Esophagus (tissue), 2 donors: ENCODE results near the gene HTR1D. TPM values are rescaled to one million over a fixed set of nuclear protein-coding genes. Genes with fewer than 3 reads are reported as not detected.

Source experiments
- H3K27ac ChIP-seq, 2 donors: one replicate each; pipeline ENCODE4 v1.5.1; 2013; ENCODE audit warnings: low read depth in 2 of 2, mild to moderate bottlenecking in 2 of 2, inconsistent platforms in 1 of 2, low read length in 1 of 2, moderate library complexity in 1 of 2
- H3K27me3 ChIP-seq, 2 donors: one replicate each; pipeline ENCODE4 v1.6.1; 2013; ENCODE audit warnings: low read length in 2 of 2, control low read depth in 1 of 2, mild to moderate bottlenecking in 1 of 2; ENCODE audit not compliant: insufficient read depth in 2 of 2, control insufficient read depth in 1 of 2
- H3K36me3 ChIP-seq, 2 donors: one replicate each; pipeline ENCODE4 v1.6.1; 2013; ENCODE audit warnings: low read length in 1 of 2; ENCODE audit not compliant: control insufficient read depth in 2 of 2, insufficient read depth in 2 of 2
- H3K4me1 ChIP-seq, 2 donors: one replicate each; pipeline ENCODE4 v1.6.1; 2013; ENCODE audit warnings: low read length in 1 of 2; ENCODE audit not compliant: control insufficient read depth in 2 of 2, insufficient read depth in 2 of 2
- H3K4me3 ChIP-seq, 2 donors: one replicate each; pipeline ENCODE4 v1.5.1; 2013; ENCODE audit warnings: low read length in 2 of 2, mild to moderate bottlenecking in 2 of 2, low read depth in 1 of 2, moderate library complexity in 1 of 2
- H3K9me3 ChIP-seq, 2 donors: one replicate each; pipeline ENCODE4 v1.6.1; 2013; ENCODE audit warnings: mild to moderate bottlenecking in 2 of 2, low read depth in 1 of 2, low read length in 1 of 2, moderate library complexity in 1 of 2; ENCODE audit not compliant: control insufficient read depth in 2 of 2, insufficient read depth in 1 of 2
- WGBS, 2 donors: extraction: QIAGEN DNeasy Blood & Tissue Kit; methylation state at CpG; one replicate each; pipeline ENCODE4 v1.1.7; 2013; 5-methylcytosine and 5-hydroxymethylcytosine counted together
- polyA plus RNA-seq, 2 donors: library from polyadenylated mRNA; stranded (reverse); fragments of 200-250 nt; gene quantifications; one replicate each; pipeline ENCODE4 v1.2.3, GENCODE V29; 2013
- donor health status: healthy with polysubstance abuse.
- donor health status: Bipolar disorder and iron deficiency.

Gene HTR1D
- polyA plus RNA-seq, 2 donors, result not detected

GRCh38 chr1:23178414-23178813 is 38.9 kb downstream of the HTR1D start:
- no peaks in the 10 kb centered on the region for H3K36me3 ChIP-seq
- H3K4me3 ChIP-seq, result no peak overlapping the region
- 80 to 86% methylated on average over 6 of the region's 6 CpGs for WGBS, 2 donors
- no peak overlapping the region for H3K27ac ChIP-seq
- peaks cover 0 to 2% of the 10 kb centered on the region in 2 donors for H3K4me1 ChIP-seq
- H3K27me3 ChIP-seq, result no peaks in the 10 kb centered on the region
- no peaks in the 10 kb centered on the region for H3K9me3 ChIP-seq

DNA sequence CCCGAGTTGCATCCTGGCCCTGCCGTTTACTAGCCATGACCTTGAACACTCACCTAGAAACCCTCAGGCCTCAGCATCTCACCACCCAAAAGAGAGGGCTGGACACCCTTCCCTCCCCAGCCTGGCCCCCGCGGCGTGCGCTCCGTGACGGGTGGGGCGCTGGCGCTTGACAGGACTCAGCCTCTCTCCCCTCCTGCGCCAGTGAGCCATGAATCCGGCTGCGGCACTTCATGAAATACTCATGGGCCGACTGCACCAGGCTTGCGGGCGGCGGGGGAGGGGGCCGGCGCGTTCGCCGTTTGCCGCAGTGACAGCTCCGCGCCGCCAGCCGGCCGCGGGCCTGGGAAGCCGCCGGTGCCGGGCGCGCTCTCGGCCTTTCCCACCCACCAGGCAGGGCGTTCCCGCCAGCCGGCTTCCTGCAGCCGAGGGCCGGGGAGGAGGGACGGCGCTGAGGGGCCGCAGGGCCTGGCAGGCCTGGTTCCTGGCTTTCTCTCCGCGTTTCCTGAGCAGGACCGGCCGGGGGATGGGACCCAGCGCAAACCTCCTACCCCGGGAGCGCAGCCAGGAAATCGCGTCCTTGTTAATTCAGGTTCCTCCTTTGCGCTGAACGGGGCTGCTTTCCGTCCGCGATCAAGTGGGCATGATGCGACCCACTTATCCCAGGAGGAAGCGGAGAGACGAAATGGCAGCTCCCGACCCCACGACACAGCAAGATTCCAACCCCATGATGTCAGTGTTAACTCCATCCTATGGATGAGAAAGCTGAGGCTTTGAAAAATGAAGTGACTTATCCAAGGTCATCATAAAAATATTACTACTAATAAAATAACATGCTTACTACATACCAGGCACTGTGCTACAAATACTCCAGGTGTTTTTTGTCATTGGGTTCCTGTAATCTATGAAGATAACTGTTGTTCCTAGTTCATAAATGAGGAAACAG is 39.6 kb downstream of the HTR1D start:
- no peaks in the 10 kb centered on the region for H3K9me3 ChIP-seq
- peak overlapping the region; percentile 36 to 45 for H3K4me3 ChIP-seq
- peak overlapping the region; percentile 51 to 60 for H3K27ac ChIP-seq
- no peaks in the 10 kb centered on the region for H3K36me3 ChIP-seq
- peaks cover 0 to 2% of the 10 kb centered on the region in 2 donors for H3K4me1 ChIP-seq
- H3K27me3 ChIP-seq, result no peaks in the 10 kb centered on the region
- 2% methylated on average over 47 to 62 of the region's 62 CpGs for WGBS, 2 donors

DNA sequence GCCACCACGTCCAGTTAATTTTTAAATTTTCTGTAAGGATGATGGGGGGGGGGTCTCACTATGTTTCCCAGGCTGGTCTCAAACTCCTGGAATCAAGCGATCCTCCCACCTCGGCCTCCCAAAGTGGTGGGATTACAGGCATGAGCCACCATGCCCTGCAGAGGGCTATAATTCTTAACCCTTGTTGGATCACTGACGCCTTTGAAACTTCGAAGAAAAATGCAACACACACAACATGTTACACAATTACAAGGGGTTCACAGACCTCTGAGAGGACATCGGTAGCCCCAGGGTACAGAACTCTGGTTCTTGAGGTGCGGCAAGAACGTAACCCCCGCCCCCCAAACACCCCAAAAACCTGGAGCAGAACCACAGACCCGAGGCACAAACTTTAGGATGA is 40.3 kb downstream of the HTR1D start:
- 37 to 53% methylated on average over 10 of the region's 10 CpGs for whole genome bisulfite sequencing, 2 donors
- peak overlapping the region; percentile 36 to 45 for H3K4me3 ChIP-seq

DNA sequence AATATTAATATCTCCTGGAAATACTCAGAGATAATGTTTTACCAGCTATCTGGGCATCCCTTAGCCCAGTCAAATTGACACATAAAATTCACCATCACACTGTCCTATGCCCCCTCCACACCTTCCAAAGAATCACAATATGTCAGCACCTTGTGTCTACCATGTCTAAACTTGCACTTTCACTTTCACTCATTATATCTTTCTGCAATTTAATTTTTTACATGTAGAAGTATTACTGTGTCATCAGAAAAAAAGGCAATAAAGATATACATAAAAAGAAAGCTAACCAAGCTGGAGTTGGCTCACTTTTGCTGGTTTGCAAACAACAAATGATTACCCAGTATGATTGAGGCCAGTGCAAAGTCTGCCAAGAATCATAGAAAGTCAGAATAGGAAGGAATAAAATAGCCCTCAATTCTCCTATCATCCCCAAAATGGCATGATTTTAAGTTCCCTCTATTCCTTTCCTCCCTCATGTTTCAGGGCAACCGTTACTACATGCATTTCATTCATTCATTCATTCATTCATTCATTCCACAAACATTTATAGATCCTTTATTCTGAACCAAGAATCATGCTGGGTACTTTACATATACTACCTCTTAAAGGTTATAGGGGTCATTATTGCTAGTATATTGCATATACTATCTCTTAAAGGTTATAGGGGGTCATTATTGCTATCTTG is 42.7 kb downstream of the HTR1D start:
- Histone ChIP-seq H3K4me3 (no peak overlapping the region), H3K27me3 (no peaks in the 10 kb centered on the region), H3K36me3 (no peaks in the 10 kb centered on the region), H3K27ac (no peak overlapping the region), H3K9me3 (no peaks in the 10 kb centered on the region), H3K4me1 (peaks cover 0 to 2% of the 10 kb centered on the region in 2 donors)
- 43 to 52% methylated on average over 1 of the region's 1 CpG for WGBS, 2 donors

More for the DNA sequence above, 40.3 kb downstream of the HTR1D start:
- Histone ChIP-seq H3K4me1 (peaks cover 0 to 2% of the 10 kb centered on the region in 2 donors), H3K36me3 (no peaks in the 10 kb centered on the region), H3K27ac (peak overlapping the region; percentile 51 to 60), H3K27me3 (no peaks in the 10 kb centered on the region), H3K9me3 (no peaks in the 10 kb centered on the region)

- no peaks in the 10 kb centered on the region for H3K36me3 ChIP-seq
- H3K4me3 ChIP-seq, result no peak overlapping the region
- no peaks in the 10 kb centered on the region for H3K4me1 ChIP-seq
- no peaks in the 10 kb centered on the region for H3K9me3 ChIP-seq
- 53 to 70% methylated on average over 4 of the region's 4 CpGs for WGBS, 2 donors
- no peak overlapping the region for H3K27ac ChIP-seq
- no peaks in the 10 kb centered on the region for H3K27me3 ChIP-seq
Observed at GRCh38 chr1:23171181-23171755, 46.0 kb downstream of the HTR1D start.

DNA sequence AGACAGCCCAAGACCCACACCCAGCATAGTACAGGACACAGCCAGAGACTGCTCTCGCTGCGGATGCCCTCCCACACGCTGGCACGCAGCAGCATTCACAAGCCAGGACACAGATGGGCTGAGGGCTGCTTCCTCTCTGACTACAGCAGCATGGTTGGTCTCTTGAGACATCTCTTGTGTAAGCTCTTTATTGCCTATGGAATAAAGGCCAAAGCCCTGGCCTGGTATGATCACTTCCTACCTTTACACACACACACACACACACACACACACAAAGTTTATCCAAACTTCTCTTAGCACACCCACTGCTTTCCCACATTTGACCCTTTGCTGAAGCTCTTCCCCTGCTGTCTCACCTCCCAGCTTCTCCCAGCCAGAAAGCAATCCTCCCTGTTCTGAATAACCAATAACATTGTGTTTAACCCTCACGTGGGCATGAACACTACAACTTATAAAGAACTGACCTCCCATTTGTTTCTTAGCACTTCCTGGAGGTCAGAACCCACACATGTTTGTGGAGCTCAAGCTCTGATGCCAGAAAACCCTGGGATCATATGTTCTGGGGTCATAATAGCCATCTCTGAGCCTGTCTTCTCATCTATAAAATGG is 47.5 kb downstream of the HTR1D start:
- Histone ChIP-seq H3K9me3 (no peaks in the 10 kb centered on the region), H3K27me3 (no peaks in the 10 kb centered on the region), H3K4me1 (no peaks in the 10 kb centered on the region), H3K36me3 (no peaks in the 10 kb centered on the region), H3K27ac (peak overlapping the region; percentile 40 to 51), H3K4me3 (no peak overlapping the region)
- 24 to 30% methylated on average over 5 of the region's 5 CpGs for WGBS, 2 donors

- Histone ChIP-seq H3K4me1 (no peaks in the 10 kb centered on the region), H3K27me3 (no peaks in the 10 kb centered on the region), H3K27ac (peak overlapping the region; percentile 79 to 95), H3K9me3 (no peaks in the 10 kb centered on the region), H3K4me3 (peak overlapping the region in 1 of 2 donors; percentile 89), H3K36me3 (no peaks in the 10 kb centered on the region)
- WGBS, 2 donors, result 43 to 51% methylated on average over 14 of the region's 14 CpGs
Observed at GRCh38 chr1:23169195-23169575, 48.1 kb downstream of the HTR1D start.

DNA sequence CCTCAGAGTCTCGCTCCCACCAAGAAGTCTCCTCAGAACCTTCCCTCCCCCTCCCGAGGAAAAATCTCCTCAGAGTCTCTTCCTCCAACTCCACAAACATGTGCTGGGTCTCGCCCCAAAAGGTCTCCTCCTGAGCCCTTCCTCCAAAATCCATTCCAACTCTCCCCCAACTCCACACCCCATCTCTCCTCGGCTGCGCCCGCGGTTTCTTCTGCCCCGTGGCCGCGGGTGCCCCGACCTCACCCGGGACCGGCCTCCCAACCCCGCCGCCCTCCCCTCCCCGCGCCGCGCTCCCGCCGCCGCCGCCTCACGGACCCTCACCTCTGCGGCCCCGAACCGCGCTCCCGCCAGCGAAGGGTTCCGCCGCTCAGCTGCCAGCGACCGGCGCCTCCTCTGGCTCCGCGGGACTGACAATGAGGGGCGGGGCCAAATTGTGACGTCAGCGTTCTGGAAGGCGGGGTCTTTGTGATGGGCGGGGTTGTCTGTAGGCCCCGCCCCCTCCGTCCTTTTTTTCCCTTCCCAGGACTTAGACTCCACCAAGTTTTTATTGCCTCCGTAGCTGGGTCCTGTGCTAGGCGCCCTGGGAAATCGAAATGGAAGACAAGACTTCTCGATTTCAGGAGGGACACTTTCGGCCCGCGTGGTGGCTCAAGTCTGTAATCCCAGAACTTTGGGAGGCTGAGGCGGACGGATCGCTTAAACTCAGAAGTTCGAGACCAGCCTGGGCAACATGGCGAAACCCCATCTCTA is 48.7 kb downstream of the HTR1D start, which contains the start of gene LUZP1:
Gene LUZP1, minus strand, starts transcription at position 412 of the 750 bp plus-strand sequence.
- H3K4me3 ChIP-seq, result peak within 1 kb of the TSS; percentile 86 to 89
- H3K27me3 ChIP-seq, result no peaks in the 10 kb centered on the region
- H3K4me1 ChIP-seq, result no peaks in the 10 kb centered on the region
- no peaks in the 10 kb centered on the region for H3K9me3 ChIP-seq
- WGBS, 2 donors, result 8% methylated on average over 50 to 56 of the region's 56 CpGs
- H3K27ac ChIP-seq, result peak within 1 kb of the TSS; percentile 93 to 95
- no peaks in the 10 kb centered on the region for H3K36me3 ChIP-seq

DNA sequence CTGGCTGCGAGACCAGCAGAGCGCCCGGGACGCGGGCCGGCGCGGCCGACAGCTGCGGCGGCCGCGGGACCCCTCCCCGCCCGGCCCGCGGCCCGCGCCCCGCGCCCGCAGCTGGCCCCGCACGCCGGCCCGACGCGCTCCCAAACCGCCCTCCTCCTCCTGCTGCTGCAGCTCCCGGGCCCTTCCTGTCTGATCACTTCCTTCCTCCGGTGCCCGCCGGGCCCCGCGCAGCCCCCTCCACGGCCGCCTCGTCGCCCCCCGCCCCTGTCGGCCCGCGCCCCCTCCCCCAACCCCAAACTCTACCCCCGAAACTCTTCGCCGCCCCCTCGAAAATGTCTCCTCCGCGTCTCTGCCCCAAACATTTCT is 49.2 kb downstream of the HTR1D start:
- Histone ChIP-seq H3K27ac (peak overlapping the region; percentile 93 to 95), H3K36me3 (no peaks in the 10 kb centered on the region), H3K4me1 (no peaks in the 10 kb centered on the region), H3K27me3 (no peaks in the 10 kb centered on the region), H3K4me3 (peak overlapping the region; percentile 86 to 89), H3K9me3 (no peaks in the 10 kb centered on the region)
- 1% methylated on average over 12 to 49 of the region's 49 CpGs for WGBS, 2 donors
